Measurements from ENCODE around the gene CSNK1G1. TPM values are rescaled to one million over a fixed set of nuclear protein-coding genes. Genes with fewer than 3 reads are reported as not detected.
"Not testable (repeated sequence)": the region's sequence is repeated elsewhere in the genome, so short reads cannot be mapped to it uniquely, and the experiment has no call there.

Gene CSNK1G1
- 10 to 100 TPM in 1 of 4 donors, 1 to 10 TPM in 3; 2.5 to 12.3 (median 4.0) TPM for polyA plus RNA-seq
- long read RNA-seq, donor 1: 0 reads
- long read RNA-seq, donor 2, full-length matches to known transcripts: 1 of 1 reads
- long read RNA-seq, donor 2, partial matches to known transcripts: 0 of 1 reads
- long read RNA-seq, donor 2, other reads (novel, unspliced or antisense): 0 of 1 reads
- long read RNA-seq, donor 3: 0 reads
- long read RNA-seq, donor 4: 0 reads
- long read RNA-seq, donor 5: 0 reads
- long read RNA-seq, donor 6, full-length matches to known transcripts: 3 of 3 reads
- long read RNA-seq, donor 6, partial matches to known transcripts: 0 of 3 reads
- long read RNA-seq, donor 6, other reads (novel, unspliced or antisense): 0 of 3 reads
- long read RNA-seq, donor 7, full-length matches to known transcripts: 2 of 9 reads
- long read RNA-seq, donor 7, partial matches to known transcripts: 7 of 9 reads
- long read RNA-seq, donor 7, other reads (novel, unspliced or antisense): 0 of 9 reads
- long read RNA-seq, donor 8, full-length matches to known transcripts: 1 of 1 reads
- long read RNA-seq, donor 8, partial matches to known transcripts: 0 of 1 reads
- long read RNA-seq, donor 8, other reads (novel, unspliced or antisense): 0 of 1 reads
- long read RNA-seq, donor 9: 0 reads
- long read RNA-seq, donor 10, full-length matches to known transcripts: 1 of 10 reads
- long read RNA-seq, donor 10, partial matches to known transcripts: 9 of 10 reads
- long read RNA-seq, donor 10, other reads (novel, unspliced or antisense): 0 of 10 reads

GRCh38 chr15:64355944-64356709 lies at the start of gene CSNK1G1:
CSNK1G1 (minus strand) TSS chr15:64356173; CDS start chr15:64300499, 55,674 bp downstream.
- FAIRE-seq: no peak
- Histone ChIP-seq H3K27ac (ENCODE audit: low read depth in 1 of 3, low read length in 2 of 3) (peak within 1 kb of the TSS in 2 of 3 donors; percentile 79 to 84), H3K9me3 (ENCODE audit: control insufficient read depth in 2 of 2, insufficient read depth in 1 of 2, low read depth in 1 of 2, low read length in 1 of 2) (no peaks in the 10 kb centered on the region), H3K36me3 (ENCODE audit: control insufficient read depth in 3 of 3, insufficient read depth in 2 of 3, low read depth in 1 of 3, low read length in 3 of 3) (peaks cover 0 to 12% (median 0%) of the 10 kb centered on the region in 3 donors), H3K27me3 (ENCODE audit: control insufficient read depth in 3 of 3, insufficient read depth in 3 of 3, low read length in 3 of 3) (no peaks in the 10 kb centered on the region), H3K4me3 (ENCODE audit: low read depth in 1 of 3, low read length in 3 of 3) (peak within 1 kb of the TSS; percentile 75 to 98 (median 76)), H3K4me1 (ENCODE audit: control insufficient read depth in 3 of 3, insufficient read depth in 2 of 3, low read depth in 1 of 3, low read length in 2 of 3) (peaks cover 0 to 4% (median 3%) of the 10 kb centered on the region in 3 donors)
- WGBS, 3 donors: 0 to 1% (median 0%) methylated on average over 34 to 42 of the region's 42 CpGs
- peak; percentile 92 to 97 for DNase-seq

GRCh38 chr15:64400583-64400982 lies 44.6 kb upstream of the CSNK1G1 start:
- WGBS, 3 donors: 94 to 97% (median 96%) methylated on average over 2 of the region's 2 CpGs
- peaks cover 4 to 69% (median 15%) of the 10 kb centered on the region in 3 donors for H3K36me3 ChIP-seq (ENCODE audit: control insufficient read depth in 3 of 3, insufficient read depth in 2 of 3, low read depth in 1 of 3, low read length in 3 of 3)
- no peak for FAIRE-seq

GRCh38 chr15:64398575-64398974 lies 42.6 kb upstream of the CSNK1G1 start:
- H3K4me3 ChIP-seq (ENCODE audit: low read depth in 1 of 3, low read length in 3 of 3): no peak overlapping the region
- H3K36me3 ChIP-seq (ENCODE audit: control insufficient read depth in 3 of 3, insufficient read depth in 2 of 3, low read depth in 1 of 3, low read length in 3 of 3): peaks cover 4 to 65% (median 17%) of the 10 kb centered on the region in 3 donors
- H3K4me1 ChIP-seq (ENCODE audit: control insufficient read depth in 3 of 3, insufficient read depth in 2 of 3, low read depth in 1 of 3, low read length in 2 of 3): no peaks in the 10 kb centered on the region
- no peaks in the 10 kb centered on the region for H3K9me3 ChIP-seq (ENCODE audit: control insufficient read depth in 2 of 2, insufficient read depth in 1 of 2, low read depth in 1 of 2, low read length in 1 of 2)
- H3K27me3 ChIP-seq (ENCODE audit: control insufficient read depth in 3 of 3, insufficient read depth in 3 of 3, low read length in 3 of 3): no peaks in the 10 kb centered on the region
- no peak overlapping the region for H3K27ac ChIP-seq (ENCODE audit: low read depth in 1 of 3, low read length in 2 of 3)
- 76 to 89% (median 80%) methylated on average over 2 of the region's 2 CpGs for WGBS, 3 donors
- no peak for FAIRE-seq
- no peak for DNase-seq

More at GRCh38 chr15:64400583-64400982, 44.6 kb upstream of the CSNK1G1 start:
- no peak for DNase-seq
- Histone ChIP-seq H3K4me3 (ENCODE audit: low read depth in 1 of 3, low read length in 3 of 3) (no peak overlapping the region), H3K9me3 (ENCODE audit: control insufficient read depth in 2 of 2, insufficient read depth in 1 of 2, low read depth in 1 of 2, low read length in 1 of 2) (no peaks in the 10 kb centered on the region), H3K27me3 (ENCODE audit: control insufficient read depth in 3 of 3, insufficient read depth in 3 of 3, low read length in 3 of 3) (no peaks in the 10 kb centered on the region), H3K4me1 (ENCODE audit: control insufficient read depth in 3 of 3, insufficient read depth in 2 of 3, low read depth in 1 of 3, low read length in 2 of 3) (no peaks in the 10 kb centered on the region), H3K27ac (ENCODE audit: low read depth in 1 of 3, low read length in 2 of 3) (no peak overlapping the region)

- H3K4me1 ChIP-seq (ENCODE audit: control insufficient read depth in 3 of 3, insufficient read depth in 2 of 3, low read depth in 1 of 3, low read length in 2 of 3): no peaks in the 10 kb centered on the region
- WGBS, 3 donors: 96 to 98% (median 97%) methylated on average over 5 of the region's 5 CpGs
- FAIRE-seq (no peak), DNase-seq (no peak)
- no peak overlapping the region for H3K27ac ChIP-seq (ENCODE audit: low read depth in 1 of 3, low read length in 2 of 3)
- H3K36me3 ChIP-seq (ENCODE audit: control insufficient read depth in 3 of 3, insufficient read depth in 2 of 3, low read depth in 1 of 3, low read length in 3 of 3): peaks cover 4 to 58% (median 17%) of the 10 kb centered on the region in 3 donors
- H3K27me3 ChIP-seq (ENCODE audit: control insufficient read depth in 3 of 3, insufficient read depth in 3 of 3, low read length in 3 of 3): no peaks in the 10 kb centered on the region
- H3K4me3 ChIP-seq (ENCODE audit: low read depth in 1 of 3, low read length in 3 of 3): no peak overlapping the region
- no peaks in the 10 kb centered on the region for H3K9me3 ChIP-seq (ENCODE audit: control insufficient read depth in 2 of 2, insufficient read depth in 1 of 2, low read depth in 1 of 2, low read length in 1 of 2)
Measured at GRCh38 chr15:64396789-64397188, 40.8 kb upstream of the CSNK1G1 start.

- FAIRE-seq; H3K27ac ChIP-seq (ENCODE audit: low read depth in 1 of 3, low read length in 2 of 3); H3K4me1 ChIP-seq (ENCODE audit: control insufficient read depth in 3 of 3, insufficient read depth in 2 of 3, low read depth in 1 of 3, low read length in 2 of 3); DNase-seq; H3K4me3 ChIP-seq (ENCODE audit: low read depth in 1 of 3, low read length in 3 of 3); H3K27me3 ChIP-seq (ENCODE audit: control insufficient read depth in 3 of 3, insufficient read depth in 3 of 3, low read length in 3 of 3); H3K9me3 ChIP-seq (ENCODE audit: control insufficient read depth in 2 of 2, insufficient read depth in 1 of 2, low read depth in 1 of 2, low read length in 1 of 2): not testable (repeated sequence)
- 89 to 93% (median 92%) methylated on average over 3 of the region's 3 CpGs for WGBS, 3 donors
- H3K36me3 ChIP-seq (ENCODE audit: control insufficient read depth in 3 of 3, insufficient read depth in 2 of 3, low read depth in 1 of 3, low read length in 3 of 3): peaks cover 0 to 37% (median 5%) of the 10 kb centered on the region in 3 donors
Measured at GRCh38 chr15:64392471-64392870, 36.5 kb upstream of the CSNK1G1 start.

- WGBS, 3 donors: 83 to 90% (median 83%) methylated on average over 5 of the region's 5 CpGs
- no peak overlapping the region for H3K27ac ChIP-seq (ENCODE audit: low read depth in 1 of 3, low read length in 2 of 3)
- peak overlapping the region in 1 of 3 donors; percentile 90 for H3K4me3 ChIP-seq (ENCODE audit: low read depth in 1 of 3, low read length in 3 of 3)
- no peaks in the 10 kb centered on the region for H3K27me3 ChIP-seq (ENCODE audit: control insufficient read depth in 3 of 3, insufficient read depth in 3 of 3, low read length in 3 of 3)
- H3K9me3 ChIP-seq (ENCODE audit: control insufficient read depth in 2 of 2, insufficient read depth in 1 of 2, low read depth in 1 of 2, low read length in 1 of 2): peaks cover 0 to 2% of the 10 kb centered on the region in 2 donors
- H3K4me1 ChIP-seq (ENCODE audit: control insufficient read depth in 3 of 3, insufficient read depth in 2 of 3, low read depth in 1 of 3, low read length in 2 of 3): peaks cover 2 to 8% (median 4%) of the 10 kb centered on the region in 3 donors
- DNase-seq (no peak), FAIRE-seq (no peak)
- H3K36me3 ChIP-seq (ENCODE audit: control insufficient read depth in 3 of 3, insufficient read depth in 2 of 3, low read depth in 1 of 3, low read length in 3 of 3): peaks cover 0 to 18% (median 0%) of the 10 kb centered on the region in 3 donors
Measured at GRCh38 chr15:64389036-64389435, 33.1 kb upstream of the CSNK1G1 start.

GRCh38 chr15:64387562-64388168 lies 31.7 kb upstream of the CSNK1G1 start, which contains the start of gene TRIP4:
TRIP4 (plus strand) TSS chr15:64387836; CDS start chr15:64387864, 28 bp downstream.
- H3K27me3 ChIP-seq (ENCODE audit: control insufficient read depth in 3 of 3, insufficient read depth in 3 of 3, low read length in 3 of 3): no peaks in the 10 kb centered on the region
- DNase-seq (peak; percentile 97 to 98), FAIRE-seq (no peak)
- peak within 1 kb of the TSS; percentile 64 to 90 (median 65) for H3K4me3 ChIP-seq (ENCODE audit: low read depth in 1 of 3, low read length in 3 of 3)
- peak within 1 kb of the TSS; percentile 78 to 93 (median 90) for H3K27ac ChIP-seq (ENCODE audit: low read depth in 1 of 3, low read length in 2 of 3)
- H3K9me3 ChIP-seq (ENCODE audit: control insufficient read depth in 2 of 2, insufficient read depth in 1 of 2, low read depth in 1 of 2, low read length in 1 of 2): peaks cover 0 to 2% of the 10 kb centered on the region in 2 donors
- peaks cover 0 to 15% (median 0%) of the 10 kb centered on the region in 3 donors for H3K36me3 ChIP-seq (ENCODE audit: control insufficient read depth in 3 of 3, insufficient read depth in 2 of 3, low read depth in 1 of 3, low read length in 3 of 3)
- peaks cover 2 to 8% (median 4%) of the 10 kb centered on the region in 3 donors for H3K4me1 ChIP-seq (ENCODE audit: control insufficient read depth in 3 of 3, insufficient read depth in 2 of 3, low read depth in 1 of 3, low read length in 2 of 3)
- 0% methylated on average over 34 to 35 of the region's 35 CpGs for WGBS, 3 donors

Measured in small intestine (tissue), 16 donors.